ENCODE measurements around the gene RABEP2.

The RABEP2 gene

DNA sequence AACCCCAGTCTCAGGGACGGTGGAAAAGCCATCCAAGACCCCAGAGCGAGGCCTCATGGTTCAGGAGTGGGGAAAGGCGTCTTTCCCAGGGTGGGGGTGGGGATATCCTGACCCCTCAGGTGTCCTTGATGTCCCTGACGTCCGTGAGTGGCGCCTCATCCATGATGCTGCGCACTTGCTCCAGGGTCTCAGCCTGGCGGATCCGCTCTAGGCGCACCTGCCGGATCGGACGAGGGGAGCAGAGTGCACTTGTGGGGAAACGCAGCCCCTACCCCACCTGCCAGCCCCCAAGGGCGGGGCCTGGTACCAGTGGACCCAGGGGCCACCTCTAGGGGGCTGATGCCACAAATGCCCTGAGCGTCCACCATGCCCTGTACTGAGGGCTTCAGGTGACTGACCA lies 20.2 kb downstream of the RABEP2 start:
- Histone ChIP-seq H3K36me3 (ENCODE audit: insufficient read depth, low read length) (peaks cover 5% of the 10 kb centered on the region; the same call in 1 of the 2 replicates), H3K9ac (ENCODE audit: low read depth, low read length, poor library complexity, severe bottlenecking) (no peak overlapping the region), H3K4me3 (ENCODE audit: low read length, poor library complexity, severe bottlenecking) (no peak overlapping the region), H3K9me2 (replicated peaks; ENCODE audit: low read depth, low read length) (no peaks in the 10 kb centered on the region), H3K9me3 (ENCODE audit: insufficient read depth, low read depth, low read length) (no peaks in the 10 kb centered on the region), H3K27me3 (ENCODE audit: insufficient read depth, low read length, poor library complexity, severe bottlenecking) (no peaks in the 10 kb centered on the region), H3K4me2 (ENCODE audit: low read depth, low read length, poor library complexity, severe bottlenecking) (no peak overlapping the region), H3K79me2 (ENCODE audit: insufficient read depth, low read length) (no peaks in the 10 kb centered on the region), H3K4me1 (ENCODE audit: insufficient read depth, low read length, poor library complexity, severe bottlenecking) (no peaks in the 10 kb centered on the region), H2AFZ (ENCODE audit: low read length) (no peak overlapping the region), H4K20me1 (ENCODE audit: insufficient read depth, low read length, poor library complexity, severe bottlenecking) (no peaks in the 10 kb centered on the region), H3F3A (ENCODE audit: low read depth) (no peaks in the 10 kb centered on the region)
- TF ChIP-seq, protein P1, sequence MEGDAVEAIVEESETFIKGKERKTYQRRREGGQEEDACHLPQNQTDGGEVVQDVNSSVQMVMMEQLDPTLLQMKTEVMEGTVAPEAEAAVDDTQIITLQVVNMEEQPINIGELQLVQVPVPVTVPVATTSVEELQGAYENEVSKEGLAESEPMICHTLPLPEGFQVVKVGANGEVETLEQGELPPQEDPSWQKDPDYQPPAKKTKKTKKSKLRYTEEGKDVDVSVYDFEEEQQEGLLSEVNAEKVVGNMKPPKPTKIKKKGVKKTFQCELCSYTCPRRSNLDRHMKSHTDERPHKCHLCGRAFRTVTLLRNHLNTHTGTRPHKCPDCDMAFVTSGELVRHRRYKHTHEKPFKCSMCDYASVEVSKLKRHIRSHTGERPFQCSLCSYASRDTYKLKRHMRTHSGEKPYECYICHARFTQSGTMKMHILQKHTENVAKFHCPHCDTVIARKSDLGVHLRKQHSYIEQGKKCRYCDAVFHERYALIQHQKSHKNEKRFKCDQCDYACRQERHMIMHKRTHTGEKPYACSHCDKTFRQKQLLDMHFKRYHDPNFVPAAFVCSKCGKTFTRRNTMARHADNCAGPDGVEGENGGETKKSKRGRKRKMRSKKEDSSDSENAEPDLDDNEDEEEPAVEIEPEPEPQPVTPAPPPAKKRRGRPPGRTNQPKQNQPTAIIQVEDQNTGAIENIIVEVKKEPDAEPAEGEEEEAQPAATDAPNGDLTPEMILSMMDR (conservative IDR thresholded peaks at IDR 0.05; ENCODE audit: low read length): no peak

DNA sequence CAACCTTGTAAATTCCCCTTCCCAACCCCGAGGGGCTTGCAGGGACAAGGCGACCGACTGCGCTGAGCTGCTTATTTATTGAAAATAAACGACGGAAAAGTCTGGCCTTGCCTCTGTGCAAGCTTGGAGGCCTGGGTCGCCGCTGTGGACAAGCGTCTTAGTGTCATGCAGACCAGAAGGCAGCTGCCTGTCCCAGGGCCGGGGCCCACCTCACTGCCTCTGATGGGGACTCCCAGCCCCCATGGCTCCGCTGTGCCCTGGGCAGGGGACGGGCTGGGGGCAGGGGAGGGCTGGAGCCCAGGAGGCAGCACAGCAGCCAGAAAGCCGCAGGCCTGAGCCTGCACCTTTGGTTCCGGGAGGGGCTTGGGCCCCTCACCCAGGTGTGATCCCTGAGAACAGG lies 20.7 kb downstream of the RABEP2 start:
- no peak overlapping the region for H3K9ac ChIP-seq (ENCODE audit: low read depth, low read length, poor library complexity, severe bottlenecking)
- no peaks in the 10 kb centered on the region for H3K79me2 ChIP-seq (ENCODE audit: insufficient read depth, low read length)

DNA sequence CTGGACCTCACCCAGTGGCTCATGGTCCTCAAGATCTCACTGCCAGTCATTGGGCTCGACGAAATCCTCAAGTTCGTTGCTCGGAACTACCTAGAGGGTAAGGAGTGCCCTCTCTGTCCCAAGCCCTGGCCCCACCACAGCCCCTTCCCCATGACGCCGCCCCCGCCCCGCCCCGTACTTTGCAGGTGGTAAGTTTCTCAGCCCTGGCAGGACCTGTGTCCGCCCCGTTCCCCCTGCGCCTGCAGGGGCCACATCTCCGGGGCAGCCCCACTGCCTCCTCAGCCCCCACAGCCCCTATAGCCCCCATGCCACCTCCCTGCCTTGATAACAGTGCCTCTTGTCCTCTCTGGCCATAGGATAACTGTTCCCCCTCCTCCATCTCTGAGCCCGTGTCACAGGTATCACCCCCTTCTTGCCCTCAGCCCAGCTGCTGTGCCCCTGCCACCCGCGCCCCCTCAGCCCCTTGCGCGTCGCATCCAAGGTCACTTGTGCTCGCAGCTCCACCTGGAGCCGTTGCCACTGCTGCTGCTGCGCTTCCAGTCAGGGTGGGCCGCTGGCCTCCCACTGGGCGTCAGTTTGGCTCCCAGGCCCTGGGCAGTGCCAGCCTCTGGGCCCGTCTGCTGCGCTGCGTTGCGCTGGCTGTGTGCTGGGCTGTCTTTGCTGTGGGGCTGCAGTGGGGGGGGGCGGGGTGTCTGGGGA lies 21.5 kb downstream of the RABEP2 start:
- H3K36me3 ChIP-seq (ENCODE audit: insufficient read depth, low read length): peaks cover 4% of the 10 kb centered on the region; the same call in 1 of the 2 replicates
- no peaks in the 10 kb centered on the region for H3K9me3 ChIP-seq (ENCODE audit: insufficient read depth, low read depth, low read length)
- H4K20me1 ChIP-seq (ENCODE audit: insufficient read depth, low read length, poor library complexity, severe bottlenecking): no peaks in the 10 kb centered on the region
- no peaks in the 10 kb centered on the region for H3F3A ChIP-seq (ENCODE audit: low read depth)
- no peak overlapping the region for H3K4me3 ChIP-seq (ENCODE audit: low read length, poor library complexity, severe bottlenecking)
- no peaks in the 10 kb centered on the region for H3K4me1 ChIP-seq (ENCODE audit: insufficient read depth, low read length, poor library complexity, severe bottlenecking)
- H3K9me2 ChIP-seq (replicated peaks; ENCODE audit: low read depth, low read length): no peaks in the 10 kb centered on the region
- no peaks in the 10 kb centered on the region for H3K79me2 ChIP-seq (ENCODE audit: insufficient read depth, low read length)
- TF ChIP-seq, protein P1 (conservative IDR thresholded peaks at IDR 0.05; ENCODE audit: low read length): no peak
- no peak for TF ChIP-seq EZH2phosphoT487 (IDR thresholded peaks at IDR 0.05; ENCODE audit: borderline replicate concordance)
- H3K27me3 ChIP-seq (ENCODE audit: insufficient read depth, low read length, poor library complexity, severe bottlenecking): no peaks in the 10 kb centered on the region
- H2AFZ ChIP-seq (ENCODE audit: low read length): no peak overlapping the region
- no peak overlapping the region for H3K9ac ChIP-seq (ENCODE audit: low read depth, low read length, poor library complexity, severe bottlenecking)
- H3K4me2 ChIP-seq (ENCODE audit: low read depth, low read length, poor library complexity, severe bottlenecking): no peak overlapping the region

More for the DNA sequence above, 20.7 kb downstream of the RABEP2 start:
- Histone ChIP-seq H3F3A (ENCODE audit: low read depth) (no peaks in the 10 kb centered on the region), H3K36me3 (ENCODE audit: insufficient read depth, low read length) (peaks cover 5% of the 10 kb centered on the region; the same call in 1 of the 2 replicates), H3K27me3 (ENCODE audit: insufficient read depth, low read length, poor library complexity, severe bottlenecking) (no peaks in the 10 kb centered on the region), H3K4me3 (ENCODE audit: low read length, poor library complexity, severe bottlenecking) (no peak overlapping the region), H2AFZ (ENCODE audit: low read length) (no peak overlapping the region), H3K4me1 (ENCODE audit: insufficient read depth, low read length, poor library complexity, severe bottlenecking) (no peaks in the 10 kb centered on the region), H3K9me3 (ENCODE audit: insufficient read depth, low read depth, low read length) (no peaks in the 10 kb centered on the region), H3K4me2 (ENCODE audit: low read depth, low read length, poor library complexity, severe bottlenecking) (no peak overlapping the region), H3K9me2 (replicated peaks; ENCODE audit: low read depth, low read length) (no peaks in the 10 kb centered on the region), H4K20me1 (ENCODE audit: insufficient read depth, low read length, poor library complexity, severe bottlenecking) (no peaks in the 10 kb centered on the region)
- TF ChIP-seq EZH2phosphoT487 (IDR thresholded peaks at IDR 0.05; ENCODE audit: borderline replicate concordance): no peak
- TF ChIP-seq, protein P1 (conservative IDR thresholded peaks at IDR 0.05; ENCODE audit: low read length): no peak
